T-helper 2 cell (primary cell): ENCODE results near the gene DCPS.

Experiments
- DNase-seq, 5 experiments: peaks; one replicate each; pipeline versions ENCODE4 v3.0.0 to v3.0.0-alpha.2; 2012 to 2022

DCPS gene

GRCh38 chr11:126328444-126328843, 24.6 kb downstream of the DCPS start:
- DNase-seq = no peak

DNA sequence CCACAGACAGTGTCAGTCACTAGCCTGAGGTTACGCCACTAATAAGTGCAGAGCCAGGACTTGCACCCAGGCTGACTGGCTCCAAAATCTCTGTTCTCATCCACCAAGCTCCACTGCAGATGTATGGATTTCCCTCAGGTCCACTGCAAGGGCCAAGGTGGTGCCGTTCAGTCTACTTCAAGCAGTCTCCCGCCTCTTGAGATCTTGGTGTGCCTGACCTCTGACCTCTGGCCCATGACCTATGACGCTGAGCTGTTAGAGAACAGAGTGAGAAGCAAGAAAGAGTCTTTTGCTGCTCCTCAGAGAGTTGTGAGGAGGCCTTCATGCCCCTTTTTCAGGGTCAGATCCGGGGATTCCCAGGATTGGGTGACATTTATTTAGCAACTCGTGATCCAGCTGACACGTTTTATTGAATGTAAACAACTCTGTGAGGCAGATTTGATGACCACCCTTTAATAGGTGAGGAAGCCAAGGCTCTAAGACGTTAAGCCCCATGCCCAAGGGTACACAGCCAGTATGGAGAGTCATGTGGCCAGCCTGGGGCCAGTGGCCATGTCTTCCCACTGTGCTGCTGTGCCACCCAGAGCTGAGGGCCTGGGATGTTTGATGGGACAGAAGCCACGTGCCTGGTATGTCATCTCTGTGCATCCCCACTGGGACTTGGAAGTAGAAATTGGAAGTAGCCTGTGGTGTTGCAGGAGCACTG, 25.2 kb downstream of the DCPS start:
- DNase-seq = no peak

GRCh38 chr11:126329644-126330211, 25.9 kb downstream of the DCPS start:
- peak in 2 of 5 experiments; percentile 49 to 83 for DNase-seq

- DNase-seq = no peak
Measured at GRCh38 chr11:126331286-126331685, 27.4 kb downstream of the DCPS start.

GRCh38 chr11:126332221-126332711, 28.4 kb downstream of the DCPS start:
- peak in 1 of 5 experiments; percentile 80 for DNase-seq

DNA sequence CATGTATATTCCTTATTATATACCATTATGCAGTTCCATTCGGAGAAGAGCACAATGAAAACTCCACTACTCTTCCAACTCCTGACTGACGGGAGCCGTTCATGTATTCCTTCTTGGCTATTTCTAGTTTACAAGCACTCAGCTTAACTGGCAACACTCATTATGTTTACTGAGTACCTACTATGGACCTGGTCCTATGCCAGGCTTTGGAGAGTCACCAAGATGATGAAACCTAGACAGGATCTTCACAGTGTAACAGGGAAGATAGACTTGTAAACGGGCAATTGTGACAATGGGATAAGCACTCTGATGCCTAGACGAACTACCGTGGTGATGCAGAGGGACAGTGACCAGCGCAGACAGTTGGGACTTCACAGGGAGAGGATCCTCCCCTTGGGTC, 29.3 kb downstream of the DCPS start:
- DNase-seq = no peak

GRCh38 chr11:126334659-126335462, 31.0 kb downstream of the DCPS start:
- DNase-seq = no peak

DNA sequence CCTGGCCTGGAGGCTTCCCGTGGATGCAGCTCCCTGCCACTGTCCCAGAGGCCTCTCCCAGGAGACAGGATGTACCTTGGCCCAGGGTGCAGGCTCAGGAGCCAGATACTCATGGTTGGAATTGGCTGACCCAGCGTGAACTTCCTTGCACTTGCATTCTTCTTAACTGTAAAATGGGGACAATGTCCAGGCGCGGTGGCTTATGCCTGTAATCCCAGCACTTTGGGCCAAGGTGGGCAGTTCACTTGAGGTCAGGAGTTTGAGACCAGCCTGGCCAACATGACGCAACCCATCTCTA, 31.6 kb downstream of the DCPS start:
- DNase-seq = no peak

DNA sequence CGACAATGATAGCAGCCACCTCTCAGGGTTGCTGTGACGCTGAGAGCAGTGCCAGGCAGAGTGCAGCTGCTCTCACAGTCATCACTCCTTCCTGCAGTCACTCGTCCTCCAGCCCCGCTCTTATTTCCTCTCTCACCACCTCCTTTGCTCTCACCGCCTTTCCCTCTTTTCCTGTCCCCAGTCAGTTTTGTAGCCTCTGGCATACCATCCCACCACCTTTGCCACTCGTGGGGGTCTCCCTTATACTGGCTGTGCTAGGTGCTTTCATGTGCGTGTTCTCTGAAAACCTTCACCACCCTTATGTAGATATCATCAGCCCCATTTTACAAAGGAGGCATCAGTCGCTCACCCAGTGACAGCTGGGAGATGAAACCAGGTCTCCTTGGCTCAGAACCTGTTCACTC, 32.3 kb downstream of the DCPS start:
- peak in 1 of 5 experiments; percentile 58 for DNase-seq

- DNase-seq = no peak
Measured at GRCh38 chr11:126336671-126337101, 32.8 kb downstream of the DCPS start.

DNA sequence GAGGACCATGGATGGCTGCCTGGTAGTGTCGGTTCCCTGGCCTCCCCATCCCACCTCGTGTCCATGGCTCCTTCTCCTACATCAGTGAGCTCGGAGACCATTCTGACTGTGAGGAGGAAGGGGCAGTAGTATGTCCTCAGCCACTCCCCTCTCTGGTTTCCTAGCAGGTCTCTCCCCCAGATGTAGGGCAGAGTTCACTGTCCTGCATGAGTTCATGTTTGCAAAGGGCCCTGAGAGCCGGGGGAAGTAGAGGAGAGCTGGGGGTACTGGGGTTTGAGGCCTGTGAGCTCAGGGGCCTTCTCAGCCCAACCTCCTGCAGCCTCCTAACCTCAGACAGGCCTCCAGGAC, 33.2 kb downstream of the DCPS start:
- no peak for DNase-seq

GRCh38 chr11:126337474-126338241, 33.8 kb downstream of the DCPS start:
- DNase-seq = no peak

GRCh38 chr11:126338346-126339055, 34.6 kb downstream of the DCPS start:
- DNase-seq = no peak

DNA sequence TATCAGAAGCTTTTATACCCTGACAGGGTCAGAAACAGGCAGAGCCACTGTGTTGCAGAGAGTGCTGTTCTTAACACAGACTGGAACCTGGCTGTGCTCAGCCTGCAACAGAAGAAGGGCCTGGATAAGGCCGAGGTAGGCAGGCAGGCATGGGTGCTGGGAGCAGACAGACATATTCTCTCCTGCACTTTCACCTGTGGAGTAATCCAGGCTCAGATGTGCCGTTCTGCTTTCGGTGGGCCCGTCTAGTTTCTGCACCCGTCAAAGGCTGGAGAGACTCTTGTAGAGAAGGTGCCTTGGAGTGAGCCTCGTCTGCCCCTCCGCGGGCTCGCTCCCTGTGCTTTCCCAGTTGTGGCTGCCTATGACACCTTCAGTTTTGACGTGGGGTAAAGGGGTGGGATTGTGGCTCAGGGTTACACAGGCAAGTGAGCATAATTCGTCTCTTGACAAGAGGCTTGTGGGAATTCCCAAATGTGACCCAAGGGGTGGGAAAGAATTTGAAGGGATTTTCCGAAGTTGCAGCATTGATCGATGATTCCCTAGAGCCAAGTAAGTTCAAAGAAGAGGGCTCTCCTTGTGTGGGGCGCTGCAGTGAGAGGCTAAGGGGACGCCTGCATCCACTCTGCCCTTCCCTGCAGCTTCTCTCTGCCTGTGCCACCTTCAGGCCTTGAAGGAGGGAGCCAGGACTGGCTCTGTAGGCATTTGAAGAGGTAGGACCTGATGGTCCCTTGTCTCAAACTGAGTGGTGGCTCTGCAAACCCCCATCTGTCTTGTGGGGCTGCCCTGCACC, 35.4 kb downstream of the DCPS start:
- no peak for DNase-seq

DNA sequence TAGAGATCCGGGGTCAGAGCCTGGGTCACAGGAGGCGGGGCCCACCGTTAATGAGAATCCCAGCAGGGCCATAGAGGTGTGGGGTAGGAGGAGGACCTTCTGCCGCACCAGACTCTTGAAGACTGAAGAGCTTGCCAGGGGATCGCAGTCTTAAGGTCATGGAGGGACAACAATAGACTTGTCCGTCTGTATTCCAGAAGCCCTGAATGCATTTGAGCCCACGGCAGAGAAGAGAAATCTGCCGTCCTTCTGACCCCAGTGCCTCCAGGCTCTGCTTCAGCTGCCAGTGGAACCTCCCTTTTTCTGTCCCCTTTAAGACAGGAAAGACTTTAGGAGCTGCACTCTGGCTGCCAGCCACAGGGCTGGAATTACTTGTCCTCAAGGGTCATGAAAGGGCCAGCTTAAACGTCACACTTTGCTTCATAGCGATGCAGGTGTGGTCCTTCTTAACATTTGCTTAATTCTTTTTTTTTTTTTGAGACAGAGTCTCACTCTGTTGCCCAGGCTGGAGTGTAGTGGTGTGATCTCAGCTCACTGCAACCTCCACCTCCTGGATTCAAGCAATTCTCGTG, 36.1 kb downstream of the DCPS start:
- DNase-seq = no peak

- no peak for DNase-seq
Measured at GRCh38 chr11:126340960-126341606, 37.2 kb downstream of the DCPS start.

GRCh38 chr11:126341760-126342161, 37.9 kb downstream of the DCPS start:
- no peak for DNase-seq

DNA sequence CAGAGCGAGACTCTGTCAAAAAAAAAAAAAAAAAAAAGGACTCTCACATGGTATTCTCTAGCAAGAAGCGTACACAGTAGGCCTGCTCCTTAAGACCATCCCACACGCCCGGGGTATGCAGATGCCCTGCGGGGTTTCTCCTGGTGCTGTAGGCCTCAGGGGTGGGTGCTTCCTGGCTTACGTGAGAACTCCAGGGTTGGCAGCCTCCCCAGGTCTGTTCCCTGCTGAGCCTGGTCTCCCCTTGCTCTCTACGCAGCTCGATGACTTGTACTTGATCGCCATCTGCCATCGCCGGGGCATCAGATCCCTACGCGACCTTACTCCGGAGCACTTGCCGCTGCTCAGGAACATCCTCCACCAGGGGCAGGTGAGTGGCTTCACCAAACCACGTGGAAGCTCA, 39.2 kb downstream of the DCPS start:
- DNase-seq = no peak

DNA sequence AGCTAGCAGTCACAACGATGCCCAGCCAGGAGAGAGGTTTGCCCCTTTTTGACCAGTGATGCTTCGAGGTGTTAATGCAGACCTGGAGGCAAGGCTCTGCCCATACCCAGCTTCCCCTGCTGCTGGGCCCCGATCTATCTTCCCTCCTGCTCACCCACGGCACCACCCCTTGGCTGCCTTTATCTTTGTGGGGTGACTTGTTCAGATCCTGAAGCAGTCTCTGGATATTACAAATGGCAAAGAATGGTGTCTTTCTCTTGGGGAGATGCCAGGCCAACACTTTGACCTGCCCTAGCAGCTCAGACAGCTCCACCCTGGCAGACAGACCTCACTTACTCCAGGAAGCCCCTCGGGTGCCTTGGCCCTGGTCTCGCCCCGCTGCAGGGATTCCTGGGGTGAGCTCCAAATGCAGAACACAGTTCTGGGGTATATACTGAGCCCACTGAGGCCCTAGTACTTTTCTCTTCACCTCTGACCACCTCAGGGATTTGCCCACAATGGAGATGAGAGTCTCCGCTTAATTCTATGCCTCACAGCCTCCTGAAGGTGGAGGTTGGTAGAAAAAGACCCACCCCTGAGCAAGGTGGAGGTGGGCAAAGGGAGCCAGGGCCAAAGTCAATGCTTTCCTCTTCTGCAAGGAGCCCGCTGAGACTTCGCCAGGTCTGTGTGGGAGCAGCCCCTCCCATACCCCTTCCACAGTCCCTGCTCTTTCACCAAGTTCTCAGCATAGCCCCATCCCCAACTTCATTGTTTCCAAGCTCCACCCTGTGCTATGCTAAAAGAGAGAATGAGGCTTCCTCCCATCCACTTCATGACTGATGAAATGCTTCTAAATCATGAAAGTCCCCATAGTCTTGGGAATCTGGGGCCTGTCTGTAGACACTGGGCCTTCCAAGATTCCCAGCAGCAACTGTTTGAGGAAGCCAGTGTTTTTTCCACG, 40.6 kb downstream of the DCPS start:
- DNase-seq = no peak

- no peak for DNase-seq
Measured at GRCh38 chr11:126345283-126345682, 41.4 kb downstream of the DCPS start.
